ENCODE measurements around the gene RNF207. TPM values are rescaled to one million over a fixed set of nuclear protein-coding genes. Genes with fewer than 3 reads are reported as not detected.

Gene RNF207
- total RNA-seq, 1 experiment from 2014 or later, result 6.4 TPM

GRCh38 chr1:6269296-6269695 lies 63.4 kb downstream of the RNF207 start:
- H3K36me3 ChIP-seq (ENCODE audit: insufficient read depth, low read length, poor library complexity, severe bottlenecking), result no peaks in the 10 kb centered on the region
- BruUV-seq (replicated peaks), result no TSS peak
- ChIA-PET CTCF (no interaction called here), POLR2A (ENCODE audit: low non-redundant PET) (no interaction called here)
- DNase-seq (ENCODE audit: low spot score), result no peak
- H3K27me3 ChIP-seq (replicated peaks; ENCODE audit: insufficient read depth, low read depth, low read length, poor library complexity), result no peaks in the 10 kb centered on the region
- no peaks in the 10 kb centered on the region for H3K9me3 ChIP-seq (ENCODE audit: low read depth, low read length, poor library complexity, severe bottlenecking)
- no peak overlapping the region for H3K27ac ChIP-seq (ENCODE audit: low read depth, low read length, poor library complexity, severe bottlenecking)
- H3K4me1 ChIP-seq (ENCODE audit: insufficient read depth, low read length, poor library complexity, severe bottlenecking), result peaks cover 47% of the 10 kb centered on the region
- intact Hi-C loops (cut with micrococcal nuclease; ENCODE audit: unreplicated experiment), result no loop called here
- TF ChIP-seq CTCF (conservative IDR thresholded peaks at IDR 0.05; ENCODE audit: low read depth, low read length) (no peak), EZH2 (IDR thresholded peaks at IDR 0.05; ENCODE audit: borderline replicate concordance, low read depth, low read length, poor library complexity, severe bottlenecking) (no peak)
- H3K4me3 ChIP-seq (ENCODE audit: low read depth, low read length, poor library complexity, severe bottlenecking), result no peak overlapping the region

- H3K27me3 ChIP-seq (replicated peaks; ENCODE audit: insufficient read depth, low read depth, low read length, poor library complexity), result no peaks in the 10 kb centered on the region
- H3K4me3 ChIP-seq (ENCODE audit: low read depth, low read length, poor library complexity, severe bottlenecking), result no peak overlapping the region
- CTCF ChIA-PET, result no interaction called here
- H3K9me3 ChIP-seq (ENCODE audit: low read depth, low read length, poor library complexity, severe bottlenecking), result no peaks in the 10 kb centered on the region
- POLR2A ChIA-PET (ENCODE audit: low non-redundant PET), result no interaction called here
- H3K4me1 ChIP-seq (ENCODE audit: insufficient read depth, low read length, poor library complexity, severe bottlenecking), result peaks cover 47% of the 10 kb centered on the region
- intact Hi-C loops (cut with micrococcal nuclease; ENCODE audit: unreplicated experiment), result no loop called here
- no peaks in the 10 kb centered on the region for H3K36me3 ChIP-seq (ENCODE audit: insufficient read depth, low read length, poor library complexity, severe bottlenecking)
- no TSS peak for BruUV-seq (replicated peaks)
- no peak for DNase-seq (ENCODE audit: low spot score)
- peak overlapping the region; percentile 51 for H3K27ac ChIP-seq (ENCODE audit: low read depth, low read length, poor library complexity, severe bottlenecking)
- TF ChIP-seq EZH2 (IDR thresholded peaks at IDR 0.05; ENCODE audit: borderline replicate concordance, low read depth, low read length, poor library complexity, severe bottlenecking) (no peak), CTCF (conservative IDR thresholded peaks at IDR 0.05; ENCODE audit: low read depth, low read length) (no peak)
Observed at GRCh38 chr1:6269720-6270400, 63.9 kb downstream of the RNF207 start.

GRCh38 chr1:6270401-6270800 lies 64.5 kb downstream of the RNF207 start:
- DNase-seq (ENCODE audit: low spot score), result no peak
- BruUV-seq (replicated peaks), result no TSS peak
- no peaks in the 10 kb centered on the region for H3K27me3 ChIP-seq (replicated peaks; ENCODE audit: insufficient read depth, low read depth, low read length, poor library complexity)
- ChIA-PET CTCF (no interaction called here), POLR2A (ENCODE audit: low non-redundant PET) (no interaction called here)
- H3K4me3 ChIP-seq (ENCODE audit: low read depth, low read length, poor library complexity, severe bottlenecking), result no peak overlapping the region
- H3K36me3 ChIP-seq (ENCODE audit: insufficient read depth, low read length, poor library complexity, severe bottlenecking), result no peaks in the 10 kb centered on the region
- TF ChIP-seq CTCF (conservative IDR thresholded peaks at IDR 0.05; ENCODE audit: low read depth, low read length) (no peak), EZH2 (IDR thresholded peaks at IDR 0.05; ENCODE audit: borderline replicate concordance, low read depth, low read length, poor library complexity, severe bottlenecking) (no peak)
- H3K9me3 ChIP-seq (ENCODE audit: low read depth, low read length, poor library complexity, severe bottlenecking), result no peaks in the 10 kb centered on the region
- peaks cover 47% of the 10 kb centered on the region for H3K4me1 ChIP-seq (ENCODE audit: insufficient read depth, low read length, poor library complexity, severe bottlenecking)
- H3K27ac ChIP-seq (ENCODE audit: low read depth, low read length, poor library complexity, severe bottlenecking), result peak overlapping the region; percentile 51
- intact Hi-C loops (cut with micrococcal nuclease; ENCODE audit: unreplicated experiment), result no loop called here

Other genes with a start within 250 kb of the RNF207 start
- 27.6 and 29.7 TPM in 2 replicates for gene NPHP4, start 213.7 kb upstream of the RNF207 start, total RNA-seq (2021)
- 6.4 and 7.7 TPM in 2 replicates for gene KCNAB2, start 160.2 kb upstream of the RNF207 start, total RNA-seq (2021)
- 0.22 and 0.58 TPM in 2 replicates for gene CHD5, start 25.8 kb upstream of the RNF207 start, total RNA-seq (2021)
- 436 and 494 TPM in 2 replicates for gene RPL22, start 6.5 kb upstream of the RNF207 start, total RNA-seq (2021)
- 94.5 and 104 TPM in 2 replicates for gene ICMT, start 29.8 kb downstream of the RNF207 start, total RNA-seq (2021)
- not detected in 2 replicates for gene HES3, start 38.1 kb downstream of the RNF207 start, total RNA-seq (2021)
- gene GPR153, start 55.0 kb downstream of the RNF207 start, total RNA-seq (2021), result 8.4 and 11.7 TPM in 2 replicates
- gene ACOT7, start 187.6 kb downstream of the RNF207 start, total RNA-seq (2021), result 129 and 132 TPM in 2 replicates
- not detected in 2 replicates for gene HES2, start 213.8 kb downstream of the RNF207 start, total RNA-seq (2021)
- not detected in 2 replicates for gene ESPN, start 218.7 kb downstream of the RNF207 start, total RNA-seq (2021)